ENCODE measurements around the gene SIL1. TPM values are rescaled to one million over a fixed set of nuclear protein-coding genes. Genes with fewer than 3 reads are reported as not detected.
A peak's percentile ranks its signal among the peaks of the same experiment; 100 is the strongest.

Gene SIL1
- total and polyA plus RNA-seq, 2 of the 13 experiments (the other 11 are each of a cell fraction or from before 2014, with no cell fraction given) = 26.0 to 30.0 TPM

DNA sequence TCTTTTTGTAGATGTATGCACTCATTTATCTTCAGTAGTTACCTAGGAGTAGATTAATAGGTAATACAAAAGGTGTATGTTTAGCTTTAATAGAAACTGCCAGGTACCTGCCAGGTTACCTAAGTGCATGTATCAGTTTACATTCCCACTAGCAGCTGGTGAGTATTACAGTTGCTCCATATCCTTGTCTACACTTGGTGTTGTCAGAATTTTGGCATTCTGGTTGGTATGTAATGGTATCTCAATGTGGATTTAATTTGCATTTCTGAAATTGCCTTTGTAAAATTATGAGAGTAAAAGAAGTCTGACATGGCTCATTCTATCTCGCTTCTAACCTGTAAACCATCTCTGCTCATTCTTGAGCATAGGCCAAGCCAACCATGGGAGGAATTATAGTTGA is 38.3 kb upstream of the SIL1 start:
- CTCF ChIA-PET (ENCODE audit: low intra/inter-chr PET ratio, low total read pairs) = no interaction called here
- WGBS (ENCODE audit: low lambda C conversion rate) = 38% methylated on average over 1 of the region's 1 CpG

More for the DNA sequence above, 38.3 kb upstream of the SIL1 start:
- POLR2A ChIA-PET = no interaction called here
- in situ Hi-C loops (cut with HindIII; ENCODE audit: extremely low pct_ligation_motif_present, low pct_unique_long_range_greater_than_20kb) = no loop called here
- BruUV-seq (replicated peaks) = no TSS peak
- DNase-seq (ENCODE audit: low spot score) (no peak), ATAC-seq (no peak), FAIRE-seq (no peak)
- TF ChIP-seq ZMYM3 (CRISPR knock-in tag; IDR thresholded peaks at IDR 0.05) (no peak), KAT7 (CRISPR knock-in tag; IDR thresholded peaks at IDR 0.05; ENCODE audit: borderline replicate concordance) (no peak), ZNF7 (CRISPR knock-in tag; IDR thresholded peaks at IDR 0.05) (peak; percentile 94), CC2D1A (CRISPR knock-in tag; IDR thresholded peaks at IDR 0.05) (no peak), ELK4 (CRISPR knock-in tag; IDR thresholded peaks at IDR 0.05; ENCODE audit: borderline replicate concordance) (no peak), ZSCAN12 (CRISPR knock-in tag; IDR thresholded peaks at IDR 0.05) (no peak), ZKSCAN1 (IDR thresholded peaks at IDR 0.05; ENCODE audit: low read length) (no peak), ZBTB39 (CRISPR knock-in tag; IDR thresholded peaks at IDR 0.05) (no peak)
- peaks cover 0 to 6% of the 10 kb centered on the region in 2 experiments; a peak in 1 of 5 replicates for H3K27me3 ChIP-seq (ENCODE audit: control insufficient read depth in 1 of 2, insufficient read depth in 2 of 2, low read length in 2 of 2)
- intact Hi-C loops (cut with micrococcal nuclease; ENCODE audit: unreplicated experiment) = no loop called here
- no peak overlapping the region for H3K4me3 ChIP-seq (replicated peaks in 1 of 3; ENCODE audit: insufficient read depth in 1 of 3, low read depth in 2 of 3, low read length in 3 of 3)
- H3K27ac ChIP-seq (ENCODE audit: extremely low read length, insufficient read depth, low read length) = no peak overlapping the region
- H2AFZ ChIP-seq (ENCODE audit: low read length) = no peak overlapping the region
- peaks cover 17% of the 10 kb centered on the region for H3K4me1 ChIP-seq (ENCODE audit: insufficient read depth, low read length)
- H3K36me3 ChIP-seq (replicated peaks in 1 of 2; ENCODE audit: control insufficient read depth in 1 of 2, insufficient read depth in 2 of 2, low read length in 2 of 2) = no peaks in the 10 kb centered on the region
- H3K4me2 ChIP-seq (ENCODE audit: low read depth, low read length) = no peak overlapping the region
- H4K20me1 ChIP-seq (ENCODE audit: insufficient read depth, low read length) = no peaks in the 10 kb centered on the region
- no peak overlapping the region for H3K9ac ChIP-seq (ENCODE audit: insufficient read depth, low read depth, low read length)
- H3K9me3 ChIP-seq (ENCODE audit: low read length) = no peaks in the 10 kb centered on the region
- no peaks in the 10 kb centered on the region for H3K79me2 ChIP-seq (ENCODE audit: insufficient read depth, low read length)
